Loucy (cell line): ENCODE measurements around the gene NLRP12.

Source experiments
- CTCF ChIP-seq: fragments of 200-600 bp; sonication (generic); conservative IDR thresholded peaks from 2 replicates; pipeline ENCODE4 v1.5.1; 2014; ENCODE audit warnings: mild to moderate bottlenecking, antibody characterized with exemption, low read length
- EZH2phosphoT487 ChIP-seq: fragments of 200-600 bp; IDR thresholded peaks from 2 replicates; pipeline ENCODE4 v1.6.1; 2018; ENCODE audit warnings: antibody characterized with exemption, mild to moderate bottlenecking, moderate library complexity, borderline replicate concordance

GRCh38 chr19:53785196-53785889, 38.8 kb downstream of the NLRP12 start:
- TF ChIP-seq EZH2phosphoT487 (no peak), CTCF (no peak)
